Stimulated activated naive B cell treated with anti-CD40 and anti-IgM and Interleukin-4, amounts not matched to agents 10 μg/mL and 1 μg/mL and 100 μg/mL, for 72 hours (primary cell): ENCODE results near the gene RAF1.

Experiments used
- ATAC-seq, 2 donors: fragments of 150-1000 bp; cut with Tn5 transposase; replicated peaks; 2 replicates each; pipeline ENCODE4 v1.10.0; 2021; ENCODE audit warnings: moderate library complexity in 1 of 2
- DNase-seq: peaks from one replicate; pipeline ENCODE4 v3.0.0; 2021
- H3K27ac Mint-ChIP-seq: one replicate; pipeline ENCODE4 v1.8.0; 2022; ENCODE audit warnings: mild to moderate bottlenecking, mixed read lengths
- H3K27me3 Mint-ChIP-seq, 2 donors: one replicate each; pipeline ENCODE4 v1.8.0; 2022; ENCODE audit warnings: mixed read lengths in 2 of 2
- H3K36me3 Mint-ChIP-seq, 2 donors: one replicate each; pipeline ENCODE4 v1.8.0; 2022; ENCODE audit warnings: mixed read lengths in 2 of 2, mild to moderate bottlenecking in 1 of 2
- H3K4me1 Mint-ChIP-seq, 2 donors: one replicate each; pipeline ENCODE4 v1.8.0; 2022; ENCODE audit warnings: mixed read lengths in 2 of 2, mild to moderate bottlenecking in 1 of 2
- H3K4me3 Mint-ChIP-seq, 2 donors: one replicate each; pipeline ENCODE4 v1.8.0; 2022; ENCODE audit warnings: mild to moderate bottlenecking in 2 of 2, mixed read lengths in 2 of 2, moderate library complexity in 1 of 2
- H3K9me3 Mint-ChIP-seq, 2 donors: one replicate each; pipeline ENCODE4 v1.8.0; 2022; ENCODE audit warnings: mixed read lengths in 2 of 2, mild to moderate bottlenecking in 1 of 2

RAF1 gene

DNA sequence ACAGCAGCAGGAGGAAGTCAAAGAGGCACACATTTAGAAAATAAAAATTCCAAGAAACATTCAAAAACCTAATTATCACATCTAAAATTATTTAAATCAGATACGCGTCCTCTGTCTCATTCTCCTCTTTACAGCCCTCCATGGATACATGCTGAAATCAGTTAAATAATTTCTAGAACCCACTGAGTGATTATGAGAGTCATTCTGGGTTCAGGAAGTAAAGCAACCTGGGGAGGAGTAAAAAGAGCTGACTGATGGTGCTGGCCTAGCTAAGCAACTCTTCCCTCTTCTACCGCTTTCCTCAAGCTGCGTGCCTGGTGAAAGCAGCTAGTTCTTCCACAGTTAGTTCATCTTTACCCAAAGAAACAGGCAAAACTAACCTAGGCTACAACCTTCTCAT lies 48.7 kb downstream of the RAF1 start:
- Mint-ChIP-seq H3K27ac (no peak overlapping the region), H3K4me1 (peaks cover 9 to 20% of the 10 kb centered on the region in 2 donors), H3K9me3 (no peaks in the 10 kb centered on the region), H3K36me3 (peaks cover 19 to 41% of the 10 kb centered on the region in 2 donors), H3K4me3 (no peak overlapping the region), H3K27me3 (no peaks in the 10 kb centered on the region)
- no peak for DNase-seq
- ATAC-seq, result no peak

DNA sequence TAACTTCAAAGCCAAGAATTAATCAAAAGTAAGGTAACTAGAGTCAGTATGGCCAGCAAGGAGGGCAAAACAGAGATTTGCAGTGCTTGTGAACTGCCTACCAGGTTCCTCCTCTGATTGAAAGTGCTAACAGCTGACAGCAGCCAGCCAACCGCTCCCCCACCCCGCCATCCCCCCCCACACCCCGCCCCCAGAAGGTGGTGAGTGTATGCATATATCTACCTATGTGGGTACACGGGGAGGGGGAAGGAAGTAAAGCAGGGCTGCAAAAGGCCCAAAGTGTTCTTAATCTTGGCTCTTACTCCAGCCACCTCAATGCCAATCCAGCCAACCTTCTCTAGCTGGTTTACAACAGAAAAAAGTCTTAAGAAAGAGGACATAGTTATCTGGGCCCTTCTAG lies 50.7 kb downstream of the RAF1 start:
- peaks cover 19 to 42% of the 10 kb centered on the region in 2 donors for H3K36me3 Mint-ChIP-seq
- H3K4me3 Mint-ChIP-seq, result no peak overlapping the region
- H3K4me1 Mint-ChIP-seq, result peaks cover 9 to 19% of the 10 kb centered on the region in 2 donors
- DNase-seq, result no peak
- peak overlapping the region; percentile 4 for H3K27ac Mint-ChIP-seq
- H3K27me3 Mint-ChIP-seq, result no peaks in the 10 kb centered on the region
- ATAC-seq, result no peak
- H3K9me3 Mint-ChIP-seq, result no peaks in the 10 kb centered on the region

DNA sequence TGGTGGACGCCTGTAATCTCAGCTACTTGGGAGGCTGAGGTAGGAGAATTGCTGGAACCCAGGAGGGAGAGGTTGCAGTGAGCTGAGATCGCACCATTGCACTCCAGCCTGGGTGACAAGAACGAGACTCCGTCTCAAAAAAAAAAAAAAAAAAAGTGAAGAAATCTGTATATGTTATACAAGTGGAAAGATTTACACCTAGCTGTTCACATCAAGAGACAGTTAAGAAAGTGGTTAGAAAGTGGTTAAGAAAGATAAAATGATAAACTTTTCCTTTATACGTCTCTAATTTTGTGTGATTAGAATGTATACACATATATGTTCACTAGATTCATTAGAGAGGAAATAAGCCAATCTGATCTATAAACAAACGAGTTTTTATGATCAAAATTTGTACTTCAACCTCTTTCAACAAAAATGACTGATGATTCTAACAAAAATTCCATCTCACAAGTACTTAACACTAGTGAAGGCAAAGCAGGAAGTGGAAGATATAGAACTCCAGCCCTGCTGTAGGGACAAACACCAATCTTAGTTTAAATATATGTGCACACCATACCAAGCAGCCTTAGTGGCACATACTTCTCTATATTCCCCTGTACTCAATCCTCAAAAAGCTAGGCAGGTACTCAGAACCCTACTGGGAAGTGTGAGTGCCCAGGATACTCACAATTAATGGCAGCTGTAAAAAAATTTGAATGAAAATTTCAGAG lies 51.2 kb downstream of the RAF1 start:
- H3K9me3 Mint-ChIP-seq, result no peaks in the 10 kb centered on the region
- H3K36me3 Mint-ChIP-seq, result peaks cover 17 to 38% of the 10 kb centered on the region in 2 donors
- DNase-seq (no peak), ATAC-seq (no peak)
- H3K4me1 Mint-ChIP-seq, result peaks cover 9 to 15% of the 10 kb centered on the region in 2 donors
- H3K27me3 Mint-ChIP-seq, result no peaks in the 10 kb centered on the region
- no peak overlapping the region for H3K4me3 Mint-ChIP-seq
- H3K27ac Mint-ChIP-seq, result no peak overlapping the region

DNA sequence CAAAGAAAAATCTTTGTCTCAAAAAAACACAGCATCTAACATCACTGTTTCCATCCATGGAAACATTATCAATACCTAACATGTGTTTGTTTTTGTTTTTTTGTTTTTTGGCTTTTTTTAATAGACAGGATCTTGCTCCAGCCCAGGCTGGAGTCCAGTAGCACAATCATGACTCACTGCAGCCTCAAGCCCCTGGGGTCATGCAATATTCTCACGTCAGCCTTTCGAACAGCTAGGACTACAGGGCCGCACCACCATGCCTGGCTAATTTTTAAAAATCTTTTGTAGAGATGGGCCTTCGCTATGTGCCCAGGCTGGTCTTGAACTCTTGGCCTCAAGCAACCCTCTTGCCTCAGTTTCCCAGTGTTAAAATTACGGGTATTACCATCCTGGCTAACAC lies 52.8 kb downstream of the RAF1 start:
- Mint-ChIP-seq H3K27ac (no peak overlapping the region), H3K27me3 (no peaks in the 10 kb centered on the region), H3K4me3 (no peak overlapping the region), H3K4me1 (peaks cover 8 to 13% of the 10 kb centered on the region in 2 donors), H3K36me3 (peaks cover 13 to 37% of the 10 kb centered on the region in 2 donors), H3K9me3 (no peaks in the 10 kb centered on the region)
- ATAC-seq, result no peak
- DNase-seq, result no peak

DNA sequence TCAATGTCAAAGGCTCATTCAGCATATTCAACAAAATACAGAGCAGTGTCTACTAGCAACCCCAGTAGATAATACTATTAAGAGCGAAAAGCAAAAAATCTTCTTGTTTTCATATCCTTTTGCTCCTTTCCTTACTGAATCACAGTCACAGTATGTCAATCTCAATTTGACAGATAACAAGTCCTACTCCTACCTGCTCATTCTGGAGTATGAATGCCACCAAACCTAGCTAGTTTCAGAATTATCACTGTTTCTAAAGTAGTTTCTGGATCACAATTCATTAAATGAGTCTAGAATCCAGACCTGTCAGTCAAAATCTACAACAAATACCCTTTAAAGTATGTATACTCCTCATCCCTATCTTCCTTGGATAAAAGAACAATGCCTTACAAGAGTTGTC lies 55.5 kb downstream of the RAF1 start:
- DNase-seq (no peak), ATAC-seq (no peak)
- H3K4me3 Mint-ChIP-seq, result no peak overlapping the region
- H3K4me1 Mint-ChIP-seq, result peaks cover under 1 to 2% of the 10 kb centered on the region in 2 donors
- no peaks in the 10 kb centered on the region for H3K27me3 Mint-ChIP-seq
- no peak overlapping the region for H3K27ac Mint-ChIP-seq
- H3K9me3 Mint-ChIP-seq, result no peaks in the 10 kb centered on the region
- H3K36me3 Mint-ChIP-seq, result peaks cover 11 to 33% of the 10 kb centered on the region in 2 donors

DNA sequence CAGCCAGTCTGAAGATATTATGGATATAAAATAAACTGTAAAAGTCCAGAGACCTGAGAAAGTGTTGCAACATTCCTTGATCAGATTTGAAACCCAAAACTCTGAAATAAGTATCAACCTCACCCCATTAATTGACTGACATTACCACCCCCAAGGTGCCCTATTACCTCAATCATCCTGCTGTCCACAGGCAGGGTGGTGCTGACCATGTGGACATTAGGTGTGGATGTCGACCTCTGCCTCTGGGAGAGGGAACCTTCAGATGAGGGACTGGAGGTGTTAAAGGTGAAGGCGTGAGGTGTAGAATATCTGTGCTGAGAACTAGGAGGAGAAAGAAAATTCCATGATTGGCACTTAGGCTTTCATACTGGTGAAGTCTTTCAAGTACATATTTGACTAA lies 59.9 kb downstream of the RAF1 start:
- H3K27ac Mint-ChIP-seq, result no peak overlapping the region
- DNase-seq, result no peak

DNA sequence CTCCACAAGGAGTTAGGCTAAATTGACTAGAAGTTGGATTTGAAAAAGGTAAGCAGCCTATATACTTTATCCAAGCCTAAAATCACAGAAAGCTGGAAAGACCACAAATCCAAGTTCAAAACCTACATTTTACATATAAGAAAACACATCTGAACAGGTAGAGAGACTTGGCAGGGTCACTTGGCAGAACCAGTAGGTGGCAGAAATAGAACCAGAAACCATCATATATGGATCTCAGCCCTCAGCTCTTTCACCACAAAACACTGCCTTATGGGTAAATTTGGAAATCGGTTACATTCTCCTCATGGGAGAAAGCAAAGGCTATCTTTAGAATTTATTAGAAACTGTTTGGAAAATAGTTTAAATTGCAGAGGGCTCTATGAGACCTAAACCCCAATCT lies 62.8 kb downstream of the RAF1 start:
- H3K27ac Mint-ChIP-seq, result no peak overlapping the region
- peaks cover 0 to 1% of the 10 kb centered on the region in 2 donors for H3K4me1 Mint-ChIP-seq
- peaks cover 21 to 36% of the 10 kb centered on the region in 2 donors for H3K36me3 Mint-ChIP-seq
- no peak for ATAC-seq
- no peaks in the 10 kb centered on the region for H3K27me3 Mint-ChIP-seq
- no peak for DNase-seq
- no peaks in the 10 kb centered on the region for H3K9me3 Mint-ChIP-seq
- H3K4me3 Mint-ChIP-seq, result no peak overlapping the region

More for the DNA sequence above, 59.9 kb downstream of the RAF1 start:
- Mint-ChIP-seq H3K4me1 (peaks cover 0 to 1% of the 10 kb centered on the region in 2 donors), H3K27me3 (no peaks in the 10 kb centered on the region), H3K36me3 (peaks cover 13 to 34% of the 10 kb centered on the region in 2 donors), H3K4me3 (no peak overlapping the region), H3K9me3 (no peaks in the 10 kb centered on the region)
- no peak for ATAC-seq

DNA sequence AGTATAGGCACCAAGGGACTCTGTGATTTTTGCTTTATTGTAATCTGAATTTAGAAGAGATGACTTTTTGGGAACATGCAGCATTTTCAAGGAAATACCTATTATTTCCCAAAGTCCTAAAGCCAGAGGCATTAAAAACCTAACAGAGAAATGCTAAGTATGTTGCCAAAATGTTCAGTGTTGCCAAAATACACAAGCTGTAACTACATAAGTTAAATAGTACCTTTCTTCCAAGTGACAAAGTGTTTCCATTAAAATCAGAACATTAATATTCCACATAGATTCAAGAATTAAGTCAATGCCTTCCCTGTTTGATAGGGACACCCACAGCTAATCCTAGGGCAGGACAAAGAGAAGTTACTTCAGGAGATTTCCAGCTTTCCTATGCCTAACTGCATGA lies 65.0 kb downstream of the RAF1 start:
- Mint-ChIP-seq H3K9me3 (no peaks in the 10 kb centered on the region), H3K27me3 (no peaks in the 10 kb centered on the region), H3K4me3 (no peak overlapping the region), H3K36me3 (peaks cover 36 to 50% of the 10 kb centered on the region in 2 donors), H3K4me1 (peaks cover 0 to 4% of the 10 kb centered on the region in 2 donors), H3K27ac (no peak overlapping the region)
- ATAC-seq, result no peak
- DNase-seq, result no peak

DNA sequence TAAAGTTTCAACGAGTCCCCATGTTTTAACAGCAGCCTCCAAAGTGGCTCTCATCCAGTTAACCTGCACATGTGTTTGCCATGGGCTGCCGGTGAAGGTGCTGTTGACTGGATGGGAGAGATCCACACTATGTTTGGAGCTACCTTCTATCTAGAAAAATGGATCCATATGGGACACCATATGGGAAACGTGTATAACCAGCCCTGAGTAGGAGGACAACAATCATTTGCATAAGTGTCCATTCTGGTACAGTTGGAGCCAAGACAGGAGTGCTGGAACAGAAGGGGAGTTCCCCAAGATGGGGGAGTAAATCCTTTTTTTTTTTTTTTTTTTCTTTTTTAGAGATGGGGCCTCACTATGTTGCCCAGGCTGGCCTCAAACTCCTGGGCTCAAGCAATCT lies 70.4 kb downstream of the RAF1 start:
- H3K27ac Mint-ChIP-seq, result peak overlapping the region; percentile 59
- peaks cover 57 to 64% of the 10 kb centered on the region in 2 donors for H3K36me3 Mint-ChIP-seq
- DNase-seq, result no peak
- H3K4me3 Mint-ChIP-seq, result no peak overlapping the region
- ATAC-seq, result no peak
- no peaks in the 10 kb centered on the region for H3K27me3 Mint-ChIP-seq
- H3K9me3 Mint-ChIP-seq, result no peaks in the 10 kb centered on the region
- peaks cover 18 to 20% of the 10 kb centered on the region in 2 donors for H3K4me1 Mint-ChIP-seq

DNA sequence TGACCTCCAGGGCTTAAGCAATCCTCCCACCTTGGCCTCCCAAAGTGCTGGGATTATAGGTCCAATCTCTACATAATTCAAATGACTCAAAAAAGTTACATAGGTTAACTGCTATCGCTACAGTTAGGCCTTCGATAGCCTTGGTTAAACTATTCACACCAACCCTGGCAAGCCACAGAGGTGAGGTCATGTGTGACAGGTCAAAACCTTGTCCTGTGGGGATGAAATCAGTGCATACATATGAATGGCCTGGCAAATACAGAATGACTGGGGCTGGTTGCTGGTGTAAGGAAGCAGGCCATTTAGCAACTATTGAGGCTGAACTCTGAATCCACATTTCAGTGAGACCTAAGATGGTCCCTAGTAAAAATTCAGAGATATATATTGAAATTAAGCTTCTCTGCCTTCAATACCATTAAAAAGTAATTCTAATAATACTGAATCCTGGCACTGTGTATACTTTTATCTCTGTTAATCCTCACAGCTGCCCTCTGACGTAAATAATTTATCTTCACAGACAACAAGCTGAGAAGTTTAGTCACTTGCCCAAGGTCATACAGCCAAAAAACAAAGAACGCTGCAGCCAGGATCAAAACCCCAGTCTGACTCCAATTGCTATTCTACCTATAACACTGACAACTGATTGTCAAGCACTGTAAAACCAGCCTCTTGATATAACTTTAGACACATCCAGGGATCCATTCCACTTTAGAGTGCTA lies 71.8 kb downstream of the RAF1 start:
- no peaks in the 10 kb centered on the region for H3K9me3 Mint-ChIP-seq
- H3K4me1 Mint-ChIP-seq, result peaks cover 18 to 20% of the 10 kb centered on the region in 2 donors
- no peak for DNase-seq
- no peak for ATAC-seq
- no peaks in the 10 kb centered on the region for H3K27me3 Mint-ChIP-seq
- no peak overlapping the region for H3K27ac Mint-ChIP-seq
- no peak overlapping the region for H3K4me3 Mint-ChIP-seq
- peaks cover 54 to 63% of the 10 kb centered on the region in 2 donors for H3K36me3 Mint-ChIP-seq

DNA sequence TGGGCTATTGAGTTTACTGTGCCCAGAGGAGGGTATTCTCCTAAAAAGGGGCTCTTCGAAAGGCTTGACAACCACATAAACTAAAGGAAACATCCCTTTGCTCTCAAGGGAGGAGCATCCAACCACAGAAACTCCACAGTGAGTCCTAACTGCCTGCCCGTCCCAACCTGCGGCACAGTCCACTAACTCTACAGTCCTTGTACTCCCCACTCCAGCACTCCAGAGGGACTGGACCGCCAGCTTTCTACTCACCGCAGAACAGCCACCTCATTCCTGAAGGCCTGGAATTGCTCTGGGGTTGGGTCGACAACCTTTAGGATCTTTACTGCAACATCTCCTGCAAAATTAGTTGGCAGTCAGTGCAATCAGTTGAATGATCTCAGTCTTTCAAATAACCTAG lies 72.5 kb downstream of the RAF1 start:
- H3K4me3 Mint-ChIP-seq, result peak overlapping the region in 1 of 2 donors; percentile 32
- peaks cover 18 to 20% of the 10 kb centered on the region in 2 donors for H3K4me1 Mint-ChIP-seq
- H3K9me3 Mint-ChIP-seq, result no peaks in the 10 kb centered on the region
- DNase-seq (no peak), ATAC-seq (no peak)
- peaks cover 49 to 57% of the 10 kb centered on the region in 2 donors for H3K36me3 Mint-ChIP-seq
- no peaks in the 10 kb centered on the region for H3K27me3 Mint-ChIP-seq
- peak overlapping the region; percentile 79 for H3K27ac Mint-ChIP-seq

DNA sequence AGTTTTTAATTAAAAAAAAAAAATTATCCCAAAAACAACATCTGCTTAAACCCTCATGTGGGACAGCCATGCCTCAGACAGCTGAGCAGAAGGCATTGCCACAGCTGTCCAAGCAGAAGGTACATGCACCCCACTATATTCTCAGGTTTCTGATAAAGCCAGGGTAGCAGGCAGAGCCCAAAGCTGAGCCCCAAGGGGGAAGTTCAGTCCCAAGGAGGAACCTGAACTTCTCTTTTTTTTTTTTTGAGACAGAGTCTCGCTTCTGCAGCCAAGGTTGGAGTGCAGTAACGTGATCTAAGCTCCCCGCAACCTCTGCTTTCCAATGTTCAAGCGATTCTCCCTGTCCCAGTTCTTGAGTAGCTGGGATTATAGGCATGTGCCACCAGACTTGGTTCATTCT lies 73.8 kb downstream of the RAF1 start:
- no peaks in the 10 kb centered on the region for H3K9me3 Mint-ChIP-seq
- H3K36me3 Mint-ChIP-seq, result peaks cover 47 to 59% of the 10 kb centered on the region in 2 donors
- ATAC-seq, result peak; percentile 79 to 84
- no peak overlapping the region for H3K4me3 Mint-ChIP-seq
- no peak for DNase-seq
- peaks cover 19 to 27% of the 10 kb centered on the region in 2 donors for H3K4me1 Mint-ChIP-seq
- H3K27ac Mint-ChIP-seq, result peak overlapping the region; percentile 56
- no peaks in the 10 kb centered on the region for H3K27me3 Mint-ChIP-seq

DNA sequence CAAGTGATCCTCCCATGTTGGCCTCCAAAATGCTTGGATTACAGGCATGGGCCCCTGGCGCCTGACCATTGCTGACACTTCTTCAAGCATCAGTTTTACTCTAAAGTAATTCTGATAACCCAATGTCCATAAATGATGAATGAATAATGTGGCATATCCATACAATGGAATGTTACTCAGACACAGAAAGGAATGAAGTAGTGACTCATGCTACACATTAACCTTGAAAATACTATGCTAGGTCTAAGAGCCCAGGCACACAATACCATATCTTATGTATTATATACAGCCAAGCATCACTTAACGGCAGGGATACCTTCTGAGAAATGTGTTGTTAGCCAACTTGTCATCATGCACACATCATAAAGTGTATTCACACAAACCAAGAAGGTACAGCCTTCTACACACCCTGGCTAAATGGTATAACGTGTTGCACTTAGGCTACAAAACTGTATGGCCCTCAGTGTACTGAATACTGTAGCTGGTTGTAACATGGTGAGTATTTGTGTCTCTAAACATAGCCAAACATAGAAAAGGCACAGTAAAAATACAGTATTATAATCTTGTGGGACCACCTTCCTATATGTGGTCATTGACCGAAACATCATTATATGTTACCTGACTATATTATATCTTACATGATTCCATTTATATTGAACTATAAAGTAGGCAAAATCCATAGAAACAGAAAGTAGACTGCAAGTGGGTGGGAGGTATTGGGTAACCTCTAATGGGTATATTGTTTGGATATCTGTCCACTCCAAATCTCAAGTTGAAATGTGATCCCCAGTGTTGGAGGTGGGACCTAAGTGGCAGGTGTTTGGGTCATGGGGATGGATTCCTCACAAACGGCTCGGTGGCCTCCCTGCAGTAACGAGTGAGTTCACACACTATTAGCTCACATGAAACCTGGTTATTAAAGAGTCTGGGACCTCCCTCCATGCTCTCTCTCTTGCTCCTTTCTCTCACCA lies 75.6 kb downstream of the RAF1 start:
- ATAC-seq (no peak), DNase-seq (no peak)
- no peaks in the 10 kb centered on the region for H3K27me3 Mint-ChIP-seq
- H3K4me1 Mint-ChIP-seq, result peaks cover 17 to 27% of the 10 kb centered on the region in 2 donors
- no peak overlapping the region for H3K27ac Mint-ChIP-seq
- no peak overlapping the region for H3K4me3 Mint-ChIP-seq
- peaks cover 45 to 58% of the 10 kb centered on the region in 2 donors for H3K36me3 Mint-ChIP-seq
- H3K9me3 Mint-ChIP-seq, result no peaks in the 10 kb centered on the region

DNA sequence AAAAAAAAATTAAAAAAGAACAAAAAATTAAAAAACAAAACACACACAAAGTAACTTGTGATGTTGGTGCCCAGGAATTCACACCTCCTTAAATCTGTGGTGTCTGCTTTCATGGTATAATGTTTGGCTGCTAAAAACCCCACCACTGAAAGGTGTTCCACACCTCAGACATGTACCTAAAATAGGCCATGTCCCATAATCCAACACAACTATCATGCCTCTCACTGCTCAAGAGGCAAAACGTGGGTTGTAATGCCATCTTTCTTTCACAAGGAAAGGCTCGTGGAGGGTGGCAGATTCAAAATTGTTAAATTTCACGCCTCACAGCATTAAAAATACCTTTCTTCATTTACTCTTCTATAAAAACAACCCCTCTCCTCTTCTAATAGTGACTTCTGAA lies 77.5 kb downstream of the RAF1 start:
- no peaks in the 10 kb centered on the region for H3K9me3 Mint-ChIP-seq
- H3K4me3 Mint-ChIP-seq, result no peak overlapping the region
- DNase-seq (no peak), ATAC-seq (no peak)
- peaks cover 11 to 20% of the 10 kb centered on the region in 2 donors for H3K4me1 Mint-ChIP-seq
- peaks cover 41 to 51% of the 10 kb centered on the region in 2 donors for H3K36me3 Mint-ChIP-seq
- H3K27ac Mint-ChIP-seq, result peak overlapping the region; percentile 78
- no peaks in the 10 kb centered on the region for H3K27me3 Mint-ChIP-seq
